ENCODE results near the gene DDAH1.

The DDAH1 gene

GRCh38 chr1:85365851-85366250 lies 99.1 kb downstream of the DDAH1 start:
- H3K4me3 ChIP-seq (ENCODE audit: low read length), result no peak overlapping the region
- DNase-seq (ENCODE audit: low read depth), result no peak
- TF ChIP-seq CTCF (IDR thresholded peaks at IDR 0.05; ENCODE audit: insufficient read depth, low read depth, low read length, missing control alignments), result no peak

GRCh38 chr1:85363521-85363920 lies 101.4 kb downstream of the DDAH1 start:
- no peak for TF ChIP-seq CTCF (IDR thresholded peaks at IDR 0.05; ENCODE audit: insufficient read depth, low read depth, low read length, missing control alignments)
- no peak for DNase-seq (ENCODE audit: low read depth)

GRCh38 chr1:85363092-85363491 lies 101.9 kb downstream of the DDAH1 start:
- H3K4me3 ChIP-seq (ENCODE audit: low read length), result no peak overlapping the region
- no peak for DNase-seq (ENCODE audit: low read depth)
- no peak for TF ChIP-seq CTCF (IDR thresholded peaks at IDR 0.05; ENCODE audit: insufficient read depth, low read depth, low read length, missing control alignments)

More at GRCh38 chr1:85363521-85363920, 101.4 kb downstream of the DDAH1 start:
- no peak overlapping the region for H3K4me3 ChIP-seq (ENCODE audit: low read length)

GRCh38 chr1:85361606-85362296 lies 103.2 kb downstream of the DDAH1 start:
- no peak overlapping the region for H3K4me3 ChIP-seq (ENCODE audit: low read length)
- TF ChIP-seq CTCF (IDR thresholded peaks at IDR 0.05; ENCODE audit: insufficient read depth, low read depth, low read length, missing control alignments), result no peak
- no peak for DNase-seq (ENCODE audit: low read depth)

- no peak for DNase-seq (ENCODE audit: low read depth)
- H3K4me3 ChIP-seq (ENCODE audit: low read length), result no peak overlapping the region
- no peak for TF ChIP-seq CTCF (IDR thresholded peaks at IDR 0.05; ENCODE audit: insufficient read depth, low read depth, low read length, missing control alignments)
Measured at GRCh38 chr1:85360730-85361493, 104.0 kb downstream of the DDAH1 start.

GRCh38 chr1:85359874-85360721 lies 104.9 kb downstream of the DDAH1 start:
- H3K4me3 ChIP-seq (ENCODE audit: low read length), result no peak overlapping the region
- DNase-seq (ENCODE audit: low read depth), result no peak
- TF ChIP-seq CTCF (IDR thresholded peaks at IDR 0.05; ENCODE audit: insufficient read depth, low read depth, low read length, missing control alignments), result no peak

Data from epithelial cell of esophagus (primary cell).